ENCODE data around the gene GAD1.

GAD1 gene

GRCh38 chr2:170818036-170818751 is 1.5 kb downstream of the GAD1 start:
- no peak for DNase-seq

- DNase-seq, result no peak
Measured at GRCh38 chr2:170818752-170819470, 2.2 kb downstream of the GAD1 start.

GRCh38 chr2:170819680-170820664 is 3.3 kb downstream of the GAD1 start:
- DNase-seq, result no peak

- DNase-seq, result no peak
Measured at GRCh38 chr2:170820757-170821530, 4.3 kb downstream of the GAD1 start.

GRCh38 chr2:170821531-170822289 is 5.0 kb downstream of the GAD1 start:
- no peak for DNase-seq

GRCh38 chr2:170822290-170823087 is 5.8 kb downstream of the GAD1 start:
- DNase-seq, result no peak

GRCh38 chr2:170823088-170823897 is 6.6 kb downstream of the GAD1 start:
- no peak for DNase-seq

GRCh38 chr2:170823898-170824215 is 7.2 kb downstream of the GAD1 start:
- DNase-seq, result no peak

GRCh38 chr2:170824526-170825015 is 7.9 kb downstream of the GAD1 start:
- no peak for DNase-seq

- no peak for DNase-seq
Measured at GRCh38 chr2:170827841-170828532, 11.3 kb downstream of the GAD1 start.

GRCh38 chr2:170828533-170828916 is 11.8 kb downstream of the GAD1 start:
- no peak for DNase-seq

- DNase-seq, result no peak
Measured at GRCh38 chr2:170829036-170829435, 12.3 kb downstream of the GAD1 start.

- DNase-seq, result no peak
Measured at GRCh38 chr2:170830166-170830565, 13.5 kb downstream of the GAD1 start.

GRCh38 chr2:170831115-170831514 is 14.4 kb downstream of the GAD1 start:
- no peak for DNase-seq

GRCh38 chr2:170836027-170836426 is 19.3 kb downstream of the GAD1 start:
- DNase-seq, result no peak

- no peak for DNase-seq
Measured at GRCh38 chr2:170840717-170841210, 24.1 kb downstream of the GAD1 start.

GRCh38 chr2:170842785-170843184 is 26.1 kb downstream of the GAD1 start:
- peak; percentile 68 for DNase-seq

GRCh38 chr2:170843656-170844055 is 27.0 kb downstream of the GAD1 start:
- DNase-seq, result peak; percentile 53

GRCh38 chr2:170845343-170845742 is 28.7 kb downstream of the GAD1 start:
- no peak for DNase-seq
